GM12892 (cell line): ENCODE data around the gene PTPN20.

Experiments
- POLR2A ChIP-seq: IDR thresholded peaks from 2 replicates; pipeline ENCODE4 v1.6.1; 2011; ENCODE audit warnings: low read depth, low read length, control low read depth
- POLR2AphosphoS5 ChIP-seq: IDR thresholded peaks from 2 replicates; pipeline ENCODE4 v1.6.1; 2011; ENCODE audit warnings: low read depth, low read length, control low read depth
- TAF1 ChIP-seq: IDR thresholded peaks from 2 replicates; pipeline ENCODE4 v1.6.1; 2011; ENCODE audit warnings: low read depth, mild to moderate bottlenecking, control low read depth, low read length, borderline replicate concordance

DNA sequence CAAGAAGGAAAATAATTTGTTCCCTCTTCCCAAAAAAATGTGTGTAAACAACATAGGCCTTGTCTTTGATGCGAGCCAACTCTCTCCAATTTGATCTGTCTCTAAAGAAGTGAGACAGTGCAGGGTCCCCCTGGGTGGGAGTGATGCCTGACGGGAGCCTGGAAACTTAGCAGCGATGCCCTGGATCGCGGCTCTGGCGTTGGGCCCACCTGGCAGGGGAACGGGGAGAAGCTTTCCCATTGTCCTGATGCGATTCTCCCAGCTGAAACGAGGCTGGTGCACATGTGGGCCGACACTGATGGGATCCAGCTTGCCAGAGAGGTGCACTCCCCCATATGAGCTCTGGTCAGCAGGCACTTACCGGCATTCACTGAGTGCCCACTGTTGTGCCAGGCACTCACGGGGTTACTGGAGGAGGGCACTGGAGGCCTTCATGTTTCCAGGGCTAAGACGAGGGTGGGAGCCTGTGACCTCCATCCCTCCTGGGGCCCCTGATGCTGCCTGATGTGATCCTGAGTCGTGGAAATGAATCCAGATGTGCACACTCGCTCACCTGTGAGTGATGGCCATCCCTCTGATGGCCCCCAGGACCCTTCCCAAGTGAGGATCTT is 132.8 kb downstream of the PTPN20 start:
- TF ChIP-seq POLR2A: no peak
- TF ChIP-seq POLR2AphosphoS5: no peak
- no peak for TF ChIP-seq TAF1
